ENCODE results near the gene HYCC1.
A peak's percentile ranks its signal among the peaks of the same experiment; 100 is the strongest.
"Not testable (repeated sequence)": the region's sequence is repeated elsewhere in the genome, so short reads cannot be mapped to it uniquely, and the experiment has no call there.

Gene HYCC1

GRCh38 chr7:23013715-23014649 is at the start of gene HYCC1:
TSS of gene HYCC1 (minus strand) at chr7:23014130. CDS start at chr7:22991111, 23,019 bp downstream.
- DNase-seq (ENCODE audit: insufficient read length, low spot score) (peak; percentile 82), FAIRE-seq (peak; percentile 99)

- no peak for DNase-seq (ENCODE audit: insufficient read length, low spot score)
- no peak for FAIRE-seq
Observed at GRCh38 chr7:23062452-23062851, 48.5 kb upstream of the HYCC1 start.

GRCh38 chr7:23061327-23061726 is 47.4 kb upstream of the HYCC1 start:
- DNase-seq (ENCODE audit: insufficient read length, low spot score) (no peak), FAIRE-seq (no peak)

- DNase-seq (ENCODE audit: insufficient read length, low spot score): no peak
- no peak for FAIRE-seq
Observed at GRCh38 chr7:23058408-23059096, 44.6 kb upstream of the HYCC1 start.

GRCh38 chr7:23055582-23056178 is 41.8 kb upstream of the HYCC1 start:
- FAIRE-seq: peak; percentile 97
- peak; percentile 46 for DNase-seq (ENCODE audit: insufficient read length, low spot score)

GRCh38 chr7:23051124-23051485 is 37.2 kb upstream of the HYCC1 start:
- not testable (repeated sequence) for FAIRE-seq; DNase-seq (ENCODE audit: insufficient read length, low spot score)

GRCh38 chr7:23046336-23046735 is 32.4 kb upstream of the HYCC1 start:
- FAIRE-seq: not testable (repeated sequence)

GRCh38 chr7:23045086-23045485 is 31.2 kb upstream of the HYCC1 start:
- not testable (repeated sequence) for DNase-seq (ENCODE audit: insufficient read length, low spot score)

More at GRCh38 chr7:23046336-23046735, 32.4 kb upstream of the HYCC1 start:
- DNase-seq (ENCODE audit: insufficient read length, low spot score): not testable (repeated sequence)

GRCh38 chr7:23044581-23044980 is 30.7 kb upstream of the HYCC1 start:
- FAIRE-seq (no peak), DNase-seq (ENCODE audit: insufficient read length, low spot score) (no peak)

More at GRCh38 chr7:23045086-23045485, 31.2 kb upstream of the HYCC1 start:
- FAIRE-seq: not testable (repeated sequence)

- FAIRE-seq (no peak), DNase-seq (ENCODE audit: insufficient read length, low spot score) (no peak)
Observed at GRCh38 chr7:23043441-23043840, 29.5 kb upstream of the HYCC1 start.

- FAIRE-seq; DNase-seq (ENCODE audit: insufficient read length, low spot score): not testable (repeated sequence)
Observed at GRCh38 chr7:23039674-23040073, 25.7 kb upstream of the HYCC1 start.

- FAIRE-seq; DNase-seq (ENCODE audit: insufficient read length, low spot score): not testable (repeated sequence)
Observed at GRCh38 chr7:23035542-23036371, 21.8 kb upstream of the HYCC1 start.

GRCh38 chr7:23027261-23027660 is 13.3 kb upstream of the HYCC1 start:
- no peak for DNase-seq (ENCODE audit: insufficient read length, low spot score)
- no peak for FAIRE-seq

GRCh38 chr7:23026164-23026563 is 12.2 kb upstream of the HYCC1 start:
- FAIRE-seq: no peak
- no peak for DNase-seq (ENCODE audit: insufficient read length, low spot score)

- no peak for FAIRE-seq
Observed at GRCh38 chr7:23024454-23024853, 10.5 kb upstream of the HYCC1 start.

GRCh38 chr7:23022851-23023250 is 8.9 kb upstream of the HYCC1 start:
- FAIRE-seq (no peak), DNase-seq (ENCODE audit: insufficient read length, low spot score) (no peak)

More at GRCh38 chr7:23024454-23024853, 10.5 kb upstream of the HYCC1 start:
- DNase-seq (ENCODE audit: insufficient read length, low spot score): no peak

GRCh38 chr7:23022258-23022769 is 8.4 kb upstream of the HYCC1 start:
- DNase-seq (ENCODE audit: insufficient read length, low spot score) (no peak), FAIRE-seq (no peak)

GRCh38 chr7:23021596-23021995 is 7.7 kb upstream of the HYCC1 start:
- DNase-seq (ENCODE audit: insufficient read length, low spot score) (no peak), FAIRE-seq (no peak)

GRCh38 chr7:23020742-23021401 is 6.9 kb upstream of the HYCC1 start:
- FAIRE-seq: no peak
- no peak for DNase-seq (ENCODE audit: insufficient read length, low spot score)
